Astrocyte (in vitro differentiated cells and primary cell): ENCODE data around the gene MAS1L.

Experiments used
- CTCF ChIP-seq: IDR thresholded peaks from 2 replicates; pipeline ENCODE4 v1.5.1; 2011; ENCODE audit warnings: low read depth, mild to moderate bottlenecking, inconsistent platforms, low read length, moderate library complexity; ENCODE audit not compliant: insufficient read depth
- EZH2 ChIP-seq: IDR thresholded peaks from 2 replicates; pipeline ENCODE4 v1.6.1; 2012; ENCODE audit warnings: mild to moderate bottlenecking, low read length, inconsistent platforms; ENCODE audit not compliant: insufficient read depth

- TF ChIP-seq CTCF (no peak), EZH2 (no peak)
These were observed 43.0 kb upstream of the MAS1L start for GRCh38 chr6:29530671-29531310.
